COLO668 (cell line): Measurements from ENCODE around the gene CD80.
"Not testable (repeated sequence)": the region's sequence is repeated elsewhere in the genome, so short reads cannot be mapped to it uniquely, and the experiment has no call there.

ENCODE experiments used
- DNase-seq: peaks from one replicate; lab custom pipeline; 2025; ENCODE audit not compliant: unreplicated experiment; lab: John Stamatoyannopoulos, UW

Gene CD80, protein sequence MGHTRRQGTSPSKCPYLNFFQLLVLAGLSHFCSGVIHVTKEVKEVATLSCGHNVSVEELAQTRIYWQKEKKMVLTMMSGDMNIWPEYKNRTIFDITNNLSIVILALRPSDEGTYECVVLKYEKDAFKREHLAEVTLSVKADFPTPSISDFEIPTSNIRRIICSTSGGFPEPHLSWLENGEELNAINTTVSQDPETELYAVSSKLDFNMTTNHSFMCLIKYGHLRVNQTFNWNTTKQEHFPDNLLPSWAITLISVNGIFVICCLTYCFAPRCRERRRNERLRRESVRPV

DNA sequence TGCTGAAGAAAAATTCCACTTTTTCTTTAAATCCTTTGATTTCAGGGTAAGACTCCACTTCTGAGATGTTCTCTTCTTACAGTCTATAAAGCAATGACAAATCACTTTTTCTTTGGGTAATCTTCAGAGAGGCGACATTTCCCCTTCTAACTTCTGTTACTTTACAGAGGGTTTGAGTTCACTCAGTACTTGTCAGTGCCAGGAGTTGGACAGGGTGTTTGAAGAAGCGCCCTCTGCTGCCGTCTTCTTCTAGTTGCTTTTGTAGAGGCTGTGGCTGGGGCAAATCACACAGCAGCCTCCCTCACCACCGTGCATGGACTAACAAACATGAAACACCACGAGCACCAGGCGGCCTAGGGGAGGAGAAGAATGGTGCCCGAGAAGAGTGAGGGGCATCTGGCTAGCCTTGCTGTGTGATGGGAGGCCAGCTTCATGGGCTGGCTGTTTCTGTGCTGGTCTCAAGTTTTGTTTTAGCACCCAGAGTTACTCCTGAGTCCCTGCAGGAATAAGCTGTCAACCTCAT, at the start of gene CD80:
TSS of gene CD80 (minus strand) at position 174 of the 523 bp plus-strand sequence. CDS start 1,886 bp downstream, outside the sequence.
- peak; percentile 3 for DNase-seq

- DNase-seq, result no peak
Observed at GRCh38 chr3:119608405-119609000, 49.1 kb upstream of the CD80 start.

GRCh38 chr3:119604878-119605277, 45.5 kb upstream of the CD80 start:
- DNase-seq, result no peak

DNA sequence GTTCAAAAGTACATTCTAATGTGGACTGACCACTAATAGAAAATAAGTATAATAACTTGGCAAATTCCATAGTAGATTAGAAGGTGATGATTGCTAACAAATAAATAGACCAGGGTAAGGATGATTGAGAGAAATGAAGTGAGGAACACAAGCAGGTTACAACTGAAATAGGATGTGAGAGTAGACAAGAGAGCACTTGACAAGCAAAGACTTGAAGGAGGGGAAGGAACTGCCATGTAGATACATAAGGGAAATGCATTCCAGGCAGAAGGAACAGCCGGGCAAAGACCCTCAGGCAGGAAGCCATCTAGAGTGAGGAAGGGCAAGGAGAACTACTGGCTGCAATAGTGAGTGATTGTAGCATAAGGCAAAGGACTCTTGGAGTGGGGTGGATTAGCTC, 43.3 kb upstream of the CD80 start:
- no peak for DNase-seq

- no peak for DNase-seq
Observed at GRCh38 chr3:119601154-119601553, 41.7 kb upstream of the CD80 start.

- no peak for DNase-seq
Observed at GRCh38 chr3:119600732-119601131, 41.3 kb upstream of the CD80 start.

- DNase-seq, result no peak
Observed at GRCh38 chr3:119599558-119600174, 40.3 kb upstream of the CD80 start.

DNA sequence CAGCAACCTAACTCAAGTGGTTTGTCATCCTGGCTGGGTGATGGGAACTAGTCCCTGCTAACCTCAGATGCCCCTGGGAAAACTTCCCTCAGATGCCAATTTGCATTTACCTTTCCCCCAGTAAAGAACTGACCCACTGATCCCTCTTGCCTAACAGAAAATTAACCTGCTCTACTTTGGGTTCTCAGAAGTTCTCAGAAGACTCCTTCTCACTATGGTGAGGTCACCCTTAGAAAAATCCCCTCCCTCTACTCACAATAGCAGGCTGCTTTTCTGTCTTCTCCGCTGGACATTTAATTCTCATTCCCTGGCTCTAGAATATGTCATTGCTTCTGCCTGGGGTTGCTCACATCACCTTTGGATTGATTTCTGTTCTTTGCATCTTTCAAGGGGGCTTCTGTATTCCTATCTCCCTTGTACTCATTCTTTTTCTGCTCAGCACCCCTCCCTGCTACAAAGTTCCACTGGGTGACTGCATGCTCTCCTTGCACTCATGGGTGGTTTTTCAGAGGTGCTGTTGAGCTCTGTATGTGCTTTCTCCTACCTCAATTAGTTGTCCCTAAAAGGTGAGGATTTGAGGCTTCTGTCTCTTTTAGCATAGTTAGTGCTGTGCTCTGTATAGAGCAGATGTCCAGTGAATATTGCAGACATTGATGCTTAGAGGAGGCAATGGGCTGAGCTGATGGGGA, 39.1 kb upstream of the CD80 start:
- DNase-seq, result no peak

DNA sequence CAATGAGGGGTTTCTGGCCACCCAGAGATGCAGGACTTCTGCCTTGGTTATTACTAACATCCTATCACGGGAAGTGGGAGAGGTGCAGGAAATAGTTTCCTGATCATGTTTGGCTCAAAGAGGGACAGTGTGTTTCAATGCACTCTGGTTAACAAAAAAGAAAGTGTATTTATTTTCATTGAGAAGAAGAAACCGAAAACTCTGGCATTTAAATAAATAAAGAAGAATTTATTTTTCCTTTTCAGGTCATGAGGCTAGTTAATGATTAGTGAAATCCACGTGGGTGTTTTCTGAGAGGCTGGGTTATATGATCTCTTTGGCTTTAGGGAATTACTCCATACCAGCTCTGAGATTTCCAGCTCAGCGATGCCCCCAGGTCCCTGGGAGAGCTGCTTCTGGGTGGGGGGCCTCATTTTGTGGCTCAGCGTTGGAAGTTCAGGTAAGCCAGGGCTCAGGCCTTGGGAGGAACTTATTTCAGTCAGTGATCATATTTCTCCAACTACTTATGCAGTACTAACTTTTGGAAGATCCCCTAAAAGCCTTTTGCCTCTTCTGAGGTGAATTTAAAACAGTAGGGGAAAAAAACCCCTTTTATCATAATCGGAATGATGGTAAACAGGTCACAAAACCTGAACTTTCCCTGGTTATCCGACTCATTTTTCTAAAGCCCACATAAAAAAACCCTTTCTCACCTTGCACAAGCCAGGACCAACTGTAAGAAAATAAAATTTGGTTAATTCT, 38.3 kb upstream of the CD80 start, which contains the start of gene PLA1A:
TSS of gene PLA1A (plus strand) at position 338 of the 741 bp plus-strand sequence. CDS start at position 367, 29 bp downstream.
- DNase-seq, result no peak

DNA sequence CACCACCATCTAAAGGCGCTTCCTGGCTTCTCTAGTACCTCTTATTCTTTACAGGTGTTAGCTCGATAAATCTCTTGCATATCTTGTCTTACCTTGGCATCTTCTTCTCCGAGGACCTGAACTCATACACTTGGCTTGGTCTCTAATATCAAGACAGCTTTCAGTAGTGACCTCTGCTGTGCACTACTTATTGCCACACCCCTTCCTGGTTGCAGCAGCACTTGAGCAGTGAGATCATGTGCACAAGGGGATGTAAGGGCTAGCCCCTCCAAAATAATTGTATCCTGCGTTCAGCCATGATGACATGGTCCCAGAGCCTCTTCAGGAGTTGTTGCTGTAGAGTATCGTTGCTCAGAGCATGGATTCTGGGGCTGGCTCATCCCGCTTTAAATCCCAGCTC, 37.0 kb upstream of the CD80 start:
- DNase-seq, result no peak

DNA sequence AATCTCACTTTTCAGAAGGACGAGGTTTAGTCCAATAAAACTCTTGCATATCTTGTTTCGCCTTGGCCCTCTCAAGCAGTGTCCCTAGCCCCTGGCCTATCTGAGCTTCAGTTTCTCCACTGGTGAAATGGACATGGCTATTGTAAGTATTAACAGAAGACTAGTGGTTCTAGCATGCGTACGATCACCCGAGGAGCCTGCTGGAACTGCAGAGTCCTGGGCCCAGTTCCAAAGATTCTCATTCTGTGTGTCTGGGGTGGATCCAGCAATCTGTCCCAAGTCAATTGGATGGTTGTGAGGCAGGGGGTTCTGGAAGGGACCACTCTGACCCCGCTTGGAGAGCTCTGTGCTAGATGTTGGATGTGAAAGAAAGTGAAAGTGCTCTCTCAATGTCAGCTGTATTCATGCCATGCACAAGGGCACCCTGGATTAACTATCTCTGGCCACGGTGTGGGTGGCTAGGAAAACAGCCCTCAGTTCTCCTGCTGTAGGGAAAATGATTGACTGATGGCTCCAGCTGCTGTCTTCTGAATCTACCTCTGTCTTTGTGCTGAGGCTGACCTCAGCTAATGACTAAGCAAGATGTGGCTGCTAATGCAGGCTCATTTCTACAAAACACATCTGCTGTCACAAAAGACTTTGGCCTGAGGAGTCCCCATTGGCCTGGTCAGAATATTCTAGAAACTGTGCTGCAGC, 36.4 kb upstream of the CD80 start:
- DNase-seq, result no peak

GRCh38 chr3:119594929-119595328, 35.5 kb upstream of the CD80 start:
- not testable (repeated sequence) for DNase-seq

- no peak for DNase-seq
Observed at GRCh38 chr3:119594066-119594465, 34.7 kb upstream of the CD80 start.

DNA sequence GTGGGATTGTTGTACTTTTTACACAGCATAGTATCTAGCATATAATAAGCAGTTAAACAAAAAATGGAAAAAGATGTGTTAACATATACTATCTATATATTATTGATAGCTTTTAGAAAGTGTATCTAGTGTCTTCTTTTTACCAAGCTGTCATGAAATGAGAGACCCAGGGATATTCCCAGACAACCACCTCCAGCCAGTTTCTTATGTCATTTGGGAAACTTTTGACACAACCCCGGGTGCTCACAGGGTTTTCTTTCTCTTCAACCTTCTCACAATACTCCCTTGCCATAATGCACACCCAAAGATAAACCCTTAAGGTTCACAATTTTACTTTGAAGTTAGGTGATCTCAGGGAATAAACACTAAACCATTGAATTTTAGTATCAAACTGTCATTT, 33.4 kb upstream of the CD80 start:
- no peak for DNase-seq

- no peak for DNase-seq
Observed at GRCh38 chr3:119590706-119591105, 31.3 kb upstream of the CD80 start.

DNA sequence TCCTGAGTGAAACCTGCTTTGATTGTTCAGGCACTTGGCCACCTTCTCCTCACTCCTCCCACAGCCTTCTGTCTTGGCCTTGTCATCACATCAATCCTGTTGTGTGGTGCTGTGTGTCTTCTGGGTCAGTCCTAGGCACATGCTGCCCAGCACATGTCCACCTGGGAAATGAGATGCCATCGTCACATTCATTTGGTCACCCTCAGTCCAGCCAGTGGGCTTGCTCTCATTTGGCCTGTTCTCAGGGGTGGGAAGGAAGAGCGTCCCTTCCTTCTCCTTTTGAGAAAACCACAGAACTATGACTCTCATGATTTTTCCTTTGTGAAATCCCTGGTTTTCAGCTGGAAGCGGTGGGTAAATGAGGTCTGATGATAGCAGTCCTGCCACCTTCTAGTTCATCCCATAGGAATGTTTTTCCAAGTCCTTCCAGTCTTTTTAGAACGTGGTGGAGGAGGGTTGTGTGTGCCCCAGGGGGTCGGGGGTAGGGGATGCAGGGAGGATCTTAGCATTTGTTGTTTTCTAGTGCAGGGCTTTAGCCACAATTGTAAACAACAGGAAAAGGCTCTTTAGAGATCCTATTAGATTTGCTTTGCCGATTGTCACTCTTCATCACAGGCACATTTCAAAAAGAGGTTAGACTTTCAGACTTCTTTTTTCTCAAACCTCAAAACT, 29.8 kb upstream of the CD80 start:
- no peak for DNase-seq

DNA sequence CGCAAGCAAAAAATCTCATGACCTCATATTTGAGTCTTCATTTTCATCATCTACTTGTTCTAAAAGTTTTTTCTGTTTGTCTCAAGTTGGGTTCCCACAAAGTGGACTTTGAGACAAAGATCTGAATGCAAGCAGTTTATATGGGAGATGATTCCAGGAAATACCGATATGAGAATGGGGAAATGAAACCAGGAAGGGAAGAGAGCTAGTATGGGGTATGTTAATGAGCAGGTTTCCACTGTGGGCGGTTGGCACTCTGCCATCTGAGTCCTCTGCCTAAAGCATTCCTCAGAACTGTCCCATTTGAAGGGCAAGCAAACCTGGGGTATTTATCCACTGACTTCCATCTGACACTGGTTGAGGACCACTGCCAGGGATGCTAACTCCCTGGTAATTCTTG, 28.7 kb upstream of the CD80 start:
- peak; percentile 2 for DNase-seq

- no peak for DNase-seq
Observed at GRCh38 chr3:119586733-119587172, 27.3 kb upstream of the CD80 start.

- no peak for DNase-seq
Observed at GRCh38 chr3:119585856-119586570, 26.6 kb upstream of the CD80 start.
